GM21528 (cell line): Measurements from ENCODE around the gene UBIAD1.

ENCODE experiments used
- ATAC-seq: cut with Tn5 transposase; IDR thresholded peaks from one replicate; pipeline ENCODE4 v1.9.1; 2021; ENCODE audit warnings: mild to moderate bottlenecking, moderate library complexity; ENCODE audit not compliant: unreplicated experiment, low FRiP score

The UBIAD1 gene

GRCh38 chr1:11337580-11338073 lies 64.6 kb downstream of the UBIAD1 start:
- ATAC-seq = no peak
